C4-2B (cell line): ENCODE measurements around the gene SLC16A8.

Experiments used
- CTCF ChIP-seq: fragments of 450-650 bp; conservative IDR thresholded peaks from 2 replicates; pipeline ENCODE4 v1.5.1; 2017; ENCODE audit warnings: mild to moderate bottlenecking
- ZFX ChIP-seq: fragments of 450-650 bp; IDR thresholded peaks from 2 replicates; pipeline ENCODE4 v1.6.1; 2017

DNA sequence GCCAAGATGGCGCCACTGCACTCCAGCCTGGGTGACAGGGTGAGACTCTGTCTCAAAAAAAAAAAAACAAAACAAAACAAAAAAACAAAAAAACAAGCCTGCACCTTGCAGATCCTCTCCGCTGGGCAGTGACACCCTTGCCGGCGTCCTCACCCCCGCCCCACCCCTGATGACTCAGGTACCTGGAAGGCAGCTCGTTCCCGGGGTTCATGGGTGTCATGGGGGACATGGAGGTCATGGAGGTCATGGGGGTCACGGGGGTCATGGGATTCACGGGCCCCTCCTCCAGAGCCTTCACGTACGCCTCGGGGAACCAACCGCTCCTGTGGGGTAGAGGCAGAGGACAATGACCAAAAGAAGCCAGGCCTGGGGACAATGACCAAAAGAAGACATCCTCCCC is 3.0 kb upstream of the SLC16A8 start:
- TF ChIP-seq CTCF (no peak), ZFX (no peak)
